SK-N-MC (cell line): ENCODE measurements around the gene TFAP2E.

Experiments
- EZH2 ChIP-seq: fragments of 200-600 bp; sonication (generic); IDR thresholded peaks from one replicate; pipeline ENCODE4 v1.6.1; 2017; ENCODE audit warnings: antibody characterized with exemption
- POLR2AphosphoS5 ChIP-seq: IDR thresholded peaks from 2 replicates; pipeline ENCODE4 v1.6.1; 2012; ENCODE audit warnings: mild to moderate bottlenecking, low read depth, low read length, borderline replicate concordance

DNA sequence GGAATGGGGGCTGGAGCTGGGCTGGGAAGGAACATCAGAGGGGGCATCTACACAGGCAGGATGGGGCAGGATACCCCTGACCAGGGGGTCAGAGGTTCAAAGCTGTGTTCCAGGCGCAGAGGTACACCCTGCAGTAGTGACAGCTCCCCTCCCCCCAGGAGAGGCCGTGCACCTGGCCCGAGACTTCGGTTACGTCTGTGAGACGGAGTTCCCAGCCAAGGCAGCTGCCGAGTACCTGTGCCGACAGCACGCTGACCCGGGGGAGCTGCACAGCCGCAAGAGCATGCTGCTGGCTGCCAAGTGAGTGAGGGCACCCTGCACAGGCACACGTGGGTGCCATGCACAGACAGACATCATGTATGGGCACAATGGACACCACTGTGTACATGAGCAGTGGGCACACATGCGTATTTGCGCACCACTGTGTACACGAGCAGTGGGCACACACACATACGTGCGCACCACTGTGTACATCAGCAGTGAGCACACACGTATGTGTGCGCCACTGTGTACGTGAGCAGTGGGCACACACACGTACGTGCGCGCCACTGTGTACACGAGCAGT, 17.4 kb downstream of the TFAP2E start:
- TF ChIP-seq POLR2AphosphoS5 (no peak), EZH2 (no peak)
